SU-DHL-6 (cell line): ENCODE measurements around the gene TMPRSS2.

Source experiments
- H2AFZ ChIP-seq: fragments of 200-600 bp; sonication (generic); 2 replicates; pipeline ENCODE4 v1.6.1; 2014; ENCODE audit warnings: low read depth, mild to moderate bottlenecking, moderate library complexity, mixed read lengths, antibody characterized with exemption, low read length; ENCODE audit not compliant: severe bottlenecking
- H3F3A ChIP-seq: fragments of 200-600 bp; shearing (Covaris generic); 2 replicates; pipeline ENCODE4 v1.6.0; 2016; ENCODE audit warnings: antibody characterized with exemption, mild to moderate bottlenecking; ENCODE audit not compliant: insufficient read depth
- H3K27ac ChIP-seq: fragments of 200-600 bp; sonication (generic); 2 replicates; pipeline ENCODE4 v1.5.1; 2016; ENCODE audit warnings: low read depth, mild to moderate bottlenecking, low read length, moderate library complexity, mixed read lengths
- H3K27me3 ChIP-seq: fragments of 200-600 bp; sonication (generic), shearing (Covaris generic); 2 replicates; pipeline ENCODE4 v1.6.0; 2014; ENCODE audit warnings: mild to moderate bottlenecking, low read length
- H3K36me3 ChIP-seq: fragments of 200-600 bp; sonication (generic); 2 replicates; pipeline ENCODE4 v1.6.1; 2014; ENCODE audit warnings: mild to moderate bottlenecking, low read length, mixed read lengths
- H3K4me2 ChIP-seq: fragments of 300-600, 200-600 bp; shearing (Covaris generic), sonication (generic); 2 replicates; pipeline ENCODE4 v1.6.0; 2014; ENCODE audit warnings: low read length, low read depth, mild to moderate bottlenecking; ENCODE audit not compliant: poor library complexity, severe bottlenecking
- H3K4me3 ChIP-seq: fragments of 200-600 bp; sonication (generic); 2 replicates; pipeline ENCODE4 v1.5.1; 2014; ENCODE audit warnings: antibody characterized with exemption, low read length, mild to moderate bottlenecking, mixed read lengths; ENCODE audit not compliant: insufficient read depth, poor library complexity, severe bottlenecking
- H3K79me2 ChIP-seq: fragments of 200-600 bp; sonication (generic); 2 replicates; pipeline ENCODE4 v1.6.1; 2014; ENCODE audit warnings: mild to moderate bottlenecking, low read length, moderate library complexity; ENCODE audit not compliant: insufficient read depth
- H3K9ac ChIP-seq: fragments of 200-600 bp; sonication (generic); 2 replicates; pipeline ENCODE4 v1.7.0; 2014; ENCODE audit warnings: mild to moderate bottlenecking, low read length
- H3K9me2 ChIP-seq: fragments of 200-600 bp; sonication (generic); replicated peaks from 2 replicates; pipeline ENCODE4 v1.6.1; 2014; ENCODE audit warnings: low read length; ENCODE audit not compliant: insufficient read depth
- H3K9me3 ChIP-seq: fragments of 200-600 bp; sonication (generic); 2 replicates; pipeline ENCODE4 v1.6.1; 2014; ENCODE audit warnings: low read length, mixed read lengths; ENCODE audit not compliant: insufficient read depth
- H4K20me1 ChIP-seq: fragments of 200-600 bp; sonication (generic); 2 replicates; pipeline ENCODE4 v1.6.1; 2014; ENCODE audit warnings: low read depth, mild to moderate bottlenecking, antibody characterized with exemption, low read length, moderate library complexity, mixed read lengths
- EZH2phosphoT487 ChIP-seq: fragments of 200-600 bp; sonication (generic), shearing (Covaris generic); conservative IDR thresholded peaks from 2 replicates; pipeline ENCODE4 v1.6.1; 2018; ENCODE audit warnings: mild to moderate bottlenecking, antibody characterized with exemption, low read length, moderate library complexity, mixed read lengths
- TF ChIP-seq, protein P1 (sequence below): fragments of 200-600 bp; sonication (generic); IDR thresholded peaks from one replicate; pipeline ENCODE4 v1.5.1; 2017; ENCODE audit warnings: antibody characterized with exemption, mild to moderate bottlenecking, low read length, moderate library complexity; ENCODE audit not compliant: insufficient read depth, poor library complexity, severe bottlenecking

Gene TMPRSS2

DNA sequence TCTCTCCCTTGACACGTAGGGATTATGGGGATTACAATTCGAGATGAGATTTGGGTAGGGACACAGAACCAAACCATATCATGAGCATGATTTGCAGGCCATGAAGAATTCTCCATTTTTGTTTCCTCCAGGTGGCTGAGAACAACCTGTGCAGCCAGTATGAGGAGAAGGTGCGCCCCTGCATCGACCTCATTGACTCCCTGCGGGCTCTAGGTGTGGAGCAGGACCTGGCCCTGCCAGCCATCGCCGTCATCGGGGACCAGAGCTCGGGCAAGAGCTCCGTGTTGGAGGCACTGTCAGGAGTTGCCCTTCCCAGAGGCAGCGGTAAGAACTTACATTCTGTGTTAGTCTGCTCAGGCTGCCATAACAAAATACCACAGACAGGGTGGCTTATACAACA, 72.3 kb downstream of the TMPRSS2 start:
- 0 out of 2 replicates have a peak, but pooled peaks cover 3% of the 10 kb centered on the region for H3K27me3 ChIP-seq
- TF ChIP-seq, protein P1, sequence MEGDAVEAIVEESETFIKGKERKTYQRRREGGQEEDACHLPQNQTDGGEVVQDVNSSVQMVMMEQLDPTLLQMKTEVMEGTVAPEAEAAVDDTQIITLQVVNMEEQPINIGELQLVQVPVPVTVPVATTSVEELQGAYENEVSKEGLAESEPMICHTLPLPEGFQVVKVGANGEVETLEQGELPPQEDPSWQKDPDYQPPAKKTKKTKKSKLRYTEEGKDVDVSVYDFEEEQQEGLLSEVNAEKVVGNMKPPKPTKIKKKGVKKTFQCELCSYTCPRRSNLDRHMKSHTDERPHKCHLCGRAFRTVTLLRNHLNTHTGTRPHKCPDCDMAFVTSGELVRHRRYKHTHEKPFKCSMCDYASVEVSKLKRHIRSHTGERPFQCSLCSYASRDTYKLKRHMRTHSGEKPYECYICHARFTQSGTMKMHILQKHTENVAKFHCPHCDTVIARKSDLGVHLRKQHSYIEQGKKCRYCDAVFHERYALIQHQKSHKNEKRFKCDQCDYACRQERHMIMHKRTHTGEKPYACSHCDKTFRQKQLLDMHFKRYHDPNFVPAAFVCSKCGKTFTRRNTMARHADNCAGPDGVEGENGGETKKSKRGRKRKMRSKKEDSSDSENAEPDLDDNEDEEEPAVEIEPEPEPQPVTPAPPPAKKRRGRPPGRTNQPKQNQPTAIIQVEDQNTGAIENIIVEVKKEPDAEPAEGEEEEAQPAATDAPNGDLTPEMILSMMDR, result no peak
- no peaks in the 10 kb centered on the region for H4K20me1 ChIP-seq
- no peaks in the 10 kb centered on the region for H3F3A ChIP-seq
- H3K9me3 ChIP-seq, result peaks cover 13% of the 10 kb centered on the region; the same call in 1 of the 2 replicates
- H3K36me3 ChIP-seq, result no peaks in the 10 kb centered on the region
- H3K4me3 ChIP-seq, result no peak overlapping the region
- no peak overlapping the region for H3K27ac ChIP-seq
- H3K9me2 ChIP-seq, result no peaks in the 10 kb centered on the region
- no peaks in the 10 kb centered on the region for H3K79me2 ChIP-seq
- no peak overlapping the region for H2AFZ ChIP-seq
- H3K9ac ChIP-seq, result no peak overlapping the region
- H3K4me2 ChIP-seq, result no peak overlapping the region

DNA sequence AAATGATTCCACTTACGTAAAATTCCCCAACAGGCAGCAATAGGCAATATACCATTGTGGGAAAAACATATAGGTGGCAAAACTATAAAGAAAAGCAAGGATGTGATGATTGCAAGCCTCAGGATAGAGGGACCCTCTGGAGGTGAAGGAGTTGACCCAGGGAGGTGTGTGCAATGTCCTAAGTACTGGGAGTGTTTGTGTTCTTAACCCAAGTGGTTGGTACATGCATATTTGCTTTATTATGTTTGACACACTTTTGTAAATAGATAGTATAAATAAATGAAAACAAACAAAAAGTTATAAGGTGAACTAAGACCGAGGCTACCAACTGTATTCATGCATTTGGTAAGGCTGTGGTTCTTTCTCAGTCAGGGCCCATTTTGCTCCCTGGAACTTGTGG, 74.4 kb downstream of the TMPRSS2 start:
- H3F3A ChIP-seq, result no peaks in the 10 kb centered on the region
- H2AFZ ChIP-seq, result no peak overlapping the region
- TF ChIP-seq, protein P1, result no peak
- no peak for TF ChIP-seq EZH2phosphoT487
- H3K4me2 ChIP-seq, result no peak overlapping the region
- H3K79me2 ChIP-seq, result no peaks in the 10 kb centered on the region
- peaks cover 13% of the 10 kb centered on the region; the same call in 1 of the 2 replicates for H3K9me3 ChIP-seq
- H4K20me1 ChIP-seq, result no peaks in the 10 kb centered on the region
- H3K27ac ChIP-seq, result no peak overlapping the region
- no peak overlapping the region for H3K4me3 ChIP-seq
- H3K36me3 ChIP-seq, result no peaks in the 10 kb centered on the region
- H3K9me2 ChIP-seq, result no peaks in the 10 kb centered on the region
- H3K27me3 ChIP-seq, result 0 out of 2 replicates have a peak, but pooled peaks cover 3% of the 10 kb centered on the region
- H3K9ac ChIP-seq, result no peak overlapping the region

DNA sequence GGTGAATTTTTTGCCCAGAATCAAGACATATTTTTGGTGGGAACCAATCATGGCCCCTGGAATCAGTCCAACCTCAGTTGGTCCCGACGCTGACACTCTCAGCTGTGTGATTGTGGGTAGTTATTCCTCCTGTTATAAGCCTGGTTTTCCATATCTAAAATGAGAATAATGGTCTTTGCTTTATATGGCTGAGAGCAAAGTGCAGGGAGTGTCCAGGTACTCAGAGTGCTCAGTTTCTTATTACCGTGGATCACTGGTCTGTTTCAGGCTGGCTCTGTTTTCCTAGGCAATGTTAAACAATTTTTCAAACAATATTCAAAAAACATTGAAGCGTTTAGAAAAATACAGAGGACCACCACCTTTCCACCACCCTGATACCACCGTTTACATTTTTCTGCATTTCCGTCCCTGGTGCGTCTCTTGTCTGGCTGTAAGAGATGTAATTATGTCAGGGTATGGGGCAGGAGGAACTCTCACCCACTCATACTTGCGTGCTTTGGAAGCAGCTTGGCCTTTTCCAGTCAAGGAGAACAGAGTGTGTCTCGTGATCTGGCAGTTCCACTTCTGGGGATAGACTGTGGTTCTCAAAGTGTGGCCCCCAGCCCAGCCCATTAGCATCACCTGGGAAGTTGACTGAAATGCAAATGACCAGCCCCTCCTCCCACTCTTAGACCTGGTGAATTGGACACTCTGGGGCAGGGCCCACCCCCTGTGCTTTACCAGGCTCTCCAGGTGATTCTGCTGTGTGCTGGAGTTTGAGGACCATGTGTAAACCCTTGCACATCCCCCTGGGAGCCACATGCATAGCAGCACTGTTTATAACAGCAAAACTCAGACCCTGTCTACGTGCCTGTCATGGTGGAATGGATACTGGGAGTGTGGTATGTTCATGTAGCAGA, 75.1 kb downstream of the TMPRSS2 start:
- Histone ChIP-seq H2AFZ (no peak overlapping the region), H3K27me3 (0 out of 2 replicates have a peak, but pooled peaks cover 3% of the 10 kb centered on the region), H4K20me1 (no peaks in the 10 kb centered on the region), H3K79me2 (no peaks in the 10 kb centered on the region), H3K9me2 (no peaks in the 10 kb centered on the region), H3K4me3 (no peak overlapping the region), H3K27ac (no peak overlapping the region), H3F3A (no peaks in the 10 kb centered on the region), H3K4me2 (no peak overlapping the region), H3K9me3 (peaks cover 13% of the 10 kb centered on the region; the same call in 1 of the 2 replicates), H3K36me3 (no peaks in the 10 kb centered on the region), H3K9ac (no peak overlapping the region)
- no peak for TF ChIP-seq EZH2phosphoT487
- TF ChIP-seq, protein P1, result no peak
